Measurements from ENCODE around the gene CENPM. TPM values are rescaled to one million over a fixed set of nuclear protein-coding genes. Genes with fewer than 3 reads are reported as not detected.

CENPM gene
- polyA plus RNA-seq, 1 donor from 2014 or later: 2.1 TPM

- H3K36me3 ChIP-seq (ENCODE audit: insufficient read depth, low read length): no peaks in the 10 kb centered on the region
- no peaks in the 10 kb centered on the region for H3K27me3 ChIP-seq (ENCODE audit: insufficient read depth, low read depth, low read length)
- H3K4me3 ChIP-seq (ENCODE audit: low read length): no peak overlapping the region
- no peak overlapping the region for H2AFZ ChIP-seq (ENCODE audit: low read depth, low read length)
- H3K9ac ChIP-seq (ENCODE audit: low read length): no peak overlapping the region
- no peaks in the 10 kb centered on the region for H4K20me1 ChIP-seq (ENCODE audit: insufficient read depth)
- TF ChIP-seq, protein P1, sequence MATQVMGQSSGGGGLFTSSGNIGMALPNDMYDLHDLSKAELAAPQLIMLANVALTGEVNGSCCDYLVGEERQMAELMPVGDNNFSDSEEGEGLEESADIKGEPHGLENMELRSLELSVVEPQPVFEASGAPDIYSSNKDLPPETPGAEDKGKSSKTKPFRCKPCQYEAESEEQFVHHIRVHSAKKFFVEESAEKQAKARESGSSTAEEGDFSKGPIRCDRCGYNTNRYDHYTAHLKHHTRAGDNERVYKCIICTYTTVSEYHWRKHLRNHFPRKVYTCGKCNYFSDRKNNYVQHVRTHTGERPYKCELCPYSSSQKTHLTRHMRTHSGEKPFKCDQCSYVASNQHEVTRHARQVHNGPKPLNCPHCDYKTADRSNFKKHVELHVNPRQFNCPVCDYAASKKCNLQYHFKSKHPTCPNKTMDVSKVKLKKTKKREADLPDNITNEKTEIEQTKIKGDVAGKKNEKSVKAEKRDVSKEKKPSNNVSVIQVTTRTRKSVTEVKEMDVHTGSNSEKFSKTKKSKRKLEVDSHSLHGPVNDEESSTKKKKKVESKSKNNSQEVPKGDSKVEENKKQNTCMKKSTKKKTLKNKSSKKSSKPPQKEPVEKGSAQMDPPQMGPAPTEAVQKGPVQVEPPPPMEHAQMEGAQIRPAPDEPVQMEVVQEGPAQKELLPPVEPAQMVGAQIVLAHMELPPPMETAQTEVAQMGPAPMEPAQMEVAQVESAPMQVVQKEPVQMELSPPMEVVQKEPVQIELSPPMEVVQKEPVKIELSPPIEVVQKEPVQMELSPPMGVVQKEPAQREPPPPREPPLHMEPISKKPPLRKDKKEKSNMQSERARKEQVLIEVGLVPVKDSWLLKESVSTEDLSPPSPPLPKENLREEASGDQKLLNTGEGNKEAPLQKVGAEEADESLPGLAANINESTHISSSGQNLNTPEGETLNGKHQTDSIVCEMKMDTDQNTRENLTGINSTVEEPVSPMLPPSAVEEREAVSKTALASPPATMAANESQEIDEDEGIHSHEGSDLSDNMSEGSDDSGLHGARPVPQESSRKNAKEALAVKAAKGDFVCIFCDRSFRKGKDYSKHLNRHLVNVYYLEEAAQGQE (IDR thresholded peaks at IDR 0.05; ENCODE audit: borderline replicate concordance): no peak
- no peaks in the 10 kb centered on the region for H3K9me2 ChIP-seq (ENCODE audit: insufficient read depth, low read length)
- no peaks in the 10 kb centered on the region for H3F3A ChIP-seq (ENCODE audit: insufficient read depth, low read length, poor library complexity, severe bottlenecking)
- H3K27ac ChIP-seq (ENCODE audit: low read length): no peak overlapping the region
- H3K4me2 ChIP-seq (ENCODE audit: low read length): no peak overlapping the region
- H3K9me3 ChIP-seq (ENCODE audit: low read length): no peaks in the 10 kb centered on the region
- no peaks in the 10 kb centered on the region for H3K79me2 ChIP-seq (replicated peaks; ENCODE audit: insufficient read depth, low read length)
These were observed 14.6 kb downstream of the CENPM start for GRCh38 chr22:41932353-41932752.

DNA sequence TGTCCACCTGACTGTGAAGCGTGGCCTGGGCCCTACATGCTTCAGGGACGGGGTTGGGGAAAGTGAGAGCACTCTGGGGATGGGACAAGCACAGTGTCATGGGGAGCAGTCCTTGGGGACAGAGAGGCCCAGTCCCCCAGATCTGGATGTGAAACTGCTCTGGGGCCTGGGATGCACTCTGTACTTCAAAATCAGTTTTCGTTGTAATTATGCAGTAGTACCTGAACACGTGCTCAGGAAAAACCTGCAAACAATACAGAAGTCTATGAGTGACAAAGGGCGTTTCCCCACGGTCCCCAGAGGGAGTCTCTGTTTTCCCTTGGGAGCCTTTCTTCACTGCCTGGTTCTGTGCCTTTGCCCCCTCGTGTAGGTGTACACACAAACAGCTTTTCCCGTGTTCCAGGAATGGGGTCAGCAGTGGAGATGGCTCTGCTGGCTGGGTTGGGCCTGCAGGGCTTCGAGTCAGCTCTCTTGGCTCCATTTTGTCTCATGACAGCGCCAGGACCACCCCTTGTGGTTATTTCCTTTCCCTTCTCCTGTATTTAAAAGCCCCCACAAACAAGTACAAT is 15.2 kb downstream of the CENPM start:
- Histone ChIP-seq H3K36me3 (ENCODE audit: insufficient read depth, low read length) (no peaks in the 10 kb centered on the region), H2AFZ (ENCODE audit: low read depth, low read length) (no peak overlapping the region), H3K4me2 (ENCODE audit: low read length) (no peak overlapping the region), H3K27ac (ENCODE audit: low read length) (no peak overlapping the region), H3K9me3 (ENCODE audit: low read length) (no peaks in the 10 kb centered on the region), H3K9ac (ENCODE audit: low read length) (no peak overlapping the region), H3K79me2 (replicated peaks; ENCODE audit: insufficient read depth, low read length) (no peaks in the 10 kb centered on the region), H3K9me2 (ENCODE audit: insufficient read depth, low read length) (no peaks in the 10 kb centered on the region), H3F3A (ENCODE audit: insufficient read depth, low read length, poor library complexity, severe bottlenecking) (no peaks in the 10 kb centered on the region), H3K27me3 (ENCODE audit: insufficient read depth, low read depth, low read length) (peaks cover 4% of the 10 kb centered on the region), H3K4me3 (ENCODE audit: low read length) (no peak overlapping the region), H4K20me1 (ENCODE audit: insufficient read depth) (no peaks in the 10 kb centered on the region)
- TF ChIP-seq TAF1 (IDR thresholded peaks at IDR 0.05; ENCODE audit: low read depth) (no peak), EZH2 (IDR thresholded peaks at IDR 0.05; ENCODE audit: borderline replicate concordance, insufficient read depth, low read length, poor library complexity, severe bottlenecking) (no peak), MXI1 (conservative IDR thresholded peaks at IDR 0.05; ENCODE audit: poor library complexity, severe bottlenecking) (no peak), EP300 (conservative IDR thresholded peaks at IDR 0.05; ENCODE audit: poor library complexity, severe bottlenecking) (no peak), POLR2AphosphoS5 (IDR thresholded peaks at IDR 0.05) (no peak), RAD21 (conservative IDR thresholded peaks at IDR 0.05) (no peak)
- TF ChIP-seq, protein P2, sequence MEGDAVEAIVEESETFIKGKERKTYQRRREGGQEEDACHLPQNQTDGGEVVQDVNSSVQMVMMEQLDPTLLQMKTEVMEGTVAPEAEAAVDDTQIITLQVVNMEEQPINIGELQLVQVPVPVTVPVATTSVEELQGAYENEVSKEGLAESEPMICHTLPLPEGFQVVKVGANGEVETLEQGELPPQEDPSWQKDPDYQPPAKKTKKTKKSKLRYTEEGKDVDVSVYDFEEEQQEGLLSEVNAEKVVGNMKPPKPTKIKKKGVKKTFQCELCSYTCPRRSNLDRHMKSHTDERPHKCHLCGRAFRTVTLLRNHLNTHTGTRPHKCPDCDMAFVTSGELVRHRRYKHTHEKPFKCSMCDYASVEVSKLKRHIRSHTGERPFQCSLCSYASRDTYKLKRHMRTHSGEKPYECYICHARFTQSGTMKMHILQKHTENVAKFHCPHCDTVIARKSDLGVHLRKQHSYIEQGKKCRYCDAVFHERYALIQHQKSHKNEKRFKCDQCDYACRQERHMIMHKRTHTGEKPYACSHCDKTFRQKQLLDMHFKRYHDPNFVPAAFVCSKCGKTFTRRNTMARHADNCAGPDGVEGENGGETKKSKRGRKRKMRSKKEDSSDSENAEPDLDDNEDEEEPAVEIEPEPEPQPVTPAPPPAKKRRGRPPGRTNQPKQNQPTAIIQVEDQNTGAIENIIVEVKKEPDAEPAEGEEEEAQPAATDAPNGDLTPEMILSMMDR (IDR thresholded peaks at IDR 0.05; ENCODE audit: poor library complexity, severe bottlenecking): no peak
- TF ChIP-seq, protein P1 (IDR thresholded peaks at IDR 0.05; ENCODE audit: borderline replicate concordance): no peak

Measured in neural cell (in vitro differentiated cells).